B cell (primary cell): ENCODE results near the gene MYL12A. TPM values are rescaled to one million over a fixed set of nuclear protein-coding genes. Genes with fewer than 3 reads are reported as not detected.
A peak's percentile ranks its signal among the peaks of the same experiment; 100 is the strongest.
"Not testable (repeated sequence)": the region's sequence is repeated elsewhere in the genome, so short reads cannot be mapped to it uniquely, and the experiment has no call there.

ENCODE experiments used
- ATAC-seq: fragments of 200-7000 bp; cut with Tn5 transposase; one replicate; pipeline ENCODE4 v1.10.0; 2021; ENCODE audit warnings: low read depth, mild to moderate bottlenecking, moderate number of reproducible peaks, moderate library complexity
- CTCF ChIA-PET: fragments of 350-600 bp; sonication (Branson Sonifier 250); formaldehyde crosslinking; loops from one replicate; lab custom pipeline; 2021; ENCODE audit warnings: antibody characterized with exemption, inconsistent platforms; lab: Charles Lee
- POLR2A ChIA-PET: fragments of 350-600 bp; sonication (Branson Sonifier 250); formaldehyde crosslinking; loops from one replicate; lab custom pipeline; 2021; ENCODE audit warnings: antibody characterized with exemption; lab: Charles Lee
- DNase-seq: peaks from one replicate; pipeline ENCODE4 v3.0.0; 2013
- H2AFZ ChIP-seq: 2 replicates; pipeline ENCODE4 v1.6.1; 2012; ENCODE audit warnings: mild to moderate bottlenecking, low read depth, low read length; ENCODE audit not compliant: insufficient read depth, poor library complexity, severe bottlenecking
- H3K27ac ChIP-seq, 2 donors: 1 replicate in 1 of 2; 2 replicates in 1 of 2; pipeline ENCODE4 v1.5.1; 2012 to 2013; ENCODE audit warnings: low read length in 2 of 2, mild to moderate bottlenecking in 2 of 2, moderate library complexity in 1 of 2
- H3K27me3 ChIP-seq, 4 experiments: fragments of 200-600 bp in 1 of 4; sonication (generic) in 1 of 4; replicated peaks in 1 of 4; 1 replicate in 2 of 4; 2 replicates in 2 of 4; pipeline versions ENCODE4 v1.6.1 to v1.7.0; 2013 to 2016; ENCODE audit warnings: low read length in 3 of 4, mild to moderate bottlenecking in 2 of 4, mixed read lengths in 1 of 4, moderate library complexity in 1 of 4; ENCODE audit not compliant: insufficient read depth in 4 of 4, control insufficient read depth in 3 of 4; ENCODE audit errors: control extremely low read depth in 1 of 4
- H3K36me3 ChIP-seq, 2 experiments: replicated peaks in 1 of 2; 1 replicate in 1 of 2; 2 replicates in 1 of 2; pipeline versions ENCODE4 v1.6.1 to v1.7.1; 2013; ENCODE audit warnings: low read length in 1 of 2; ENCODE audit not compliant: insufficient read depth in 2 of 2, control insufficient read depth in 1 of 2; ENCODE audit errors: control extremely low read depth in 1 of 2, extremely low read depth in 1 of 2
- H3K4me1 ChIP-seq, 2 donors: fragments of 200-600 bp in 1 of 2; sonication (generic) in 1 of 2; 1 replicate in 1 of 2; 2 replicates in 1 of 2; pipeline versions ENCODE4 v1.5.1 to v1.6.1; 2013 to 2017; ENCODE audit warnings: low read length in 2 of 2; ENCODE audit not compliant: control insufficient read depth in 2 of 2, insufficient read depth in 2 of 2
- H3K4me2 ChIP-seq: replicated peaks from 2 replicates; pipeline ENCODE3; 2012; ENCODE audit warnings: mild to moderate bottlenecking, low read depth, low read length; ENCODE audit not compliant: poor library complexity, severe bottlenecking
- H3K4me3 ChIP-seq, 5 experiments: fragments of 200-600 bp in 1 of 5; sonication (generic) in 1 of 5; 1 replicate in 3 of 5; 2 replicates in 2 of 5; pipeline versions ENCODE4 v1.5.1 to v1.7.0; 2011 to 2016; ENCODE audit warnings: low read length in 4 of 5, mild to moderate bottlenecking in 4 of 5, low read depth in 2 of 5, control low read depth in 1 of 5, moderate library complexity in 1 of 5; ENCODE audit not compliant: insufficient read depth in 1 of 5; ENCODE audit errors: control extremely low read depth in 1 of 5, extremely low read depth in 1 of 5
- H3K79me2 ChIP-seq: fragments of 200-600 bp; sonication (generic); one replicate; pipeline ENCODE4 v1.6.0; 2016; ENCODE audit warnings: low read length; ENCODE audit not compliant: control insufficient read depth, insufficient read depth
- H3K9ac ChIP-seq: fragments of 200-600 bp; sonication (generic); 2 replicates; pipeline ENCODE4 v1.6.1; 2017; ENCODE audit warnings: mild to moderate bottlenecking, low read length, moderate library complexity
- H3K9me3 ChIP-seq, 3 donors: one replicate each; pipeline versions ENCODE4 v1.6.1 to v1.7.1; 2013; ENCODE audit warnings: low read length in 2 of 3; ENCODE audit not compliant: control insufficient read depth in 2 of 3, insufficient read depth in 1 of 3; ENCODE audit errors: control extremely low read depth in 1 of 3
- H4K20me1 ChIP-seq: 2 replicates; pipeline ENCODE4 v1.6.0; 2012; ENCODE audit warnings: mild to moderate bottlenecking, low read length; ENCODE audit not compliant: insufficient read depth, control insufficient read depth, poor library complexity, severe bottlenecking
- H3K27ac Mint-ChIP-seq: one replicate; pipeline ENCODE4 v1.8.0; 2021; ENCODE audit warnings: mixed read lengths
- H3K27me3 Mint-ChIP-seq: one replicate; pipeline ENCODE4 v1.8.0; 2021; ENCODE audit warnings: mixed read lengths
- H3K4me1 Mint-ChIP-seq: one replicate; pipeline ENCODE4 v1.8.0; 2021; ENCODE audit warnings: mixed read lengths
- H3K4me3 Mint-ChIP-seq: one replicate; pipeline ENCODE4 v1.8.0; 2021; ENCODE audit warnings: mixed read lengths
- H3K9me3 Mint-ChIP-seq: one replicate; pipeline ENCODE4 v1.8.0; 2022; ENCODE audit warnings: mixed read lengths; ENCODE audit not compliant: insufficient read depth
- EZH2 ChIP-seq: IDR thresholded peaks from 2 replicates; pipeline ENCODE4 v1.6.1; 2012; ENCODE audit warnings: borderline replicate concordance, low read depth, mild to moderate bottlenecking, moderate library complexity, low read length; ENCODE audit not compliant: insufficient read depth, poor library complexity, severe bottlenecking
- WGBS: methylation state at CpG from one replicate; pipeline ENCODE4 v1.1.5; 2013; ENCODE audit warnings: missing lambda C conversion rate; ENCODE audit not compliant: insufficient coverage; 5-methylcytosine and 5-hydroxymethylcytosine counted together
- intact Hi-C: fragments of 100-400 bp; cut with micrococcal nuclease; formaldehyde crosslinking; loops from one replicate; pipeline ENCODE4 v1.10.0; 2022
- polyA plus RNA-seq: library from polyadenylated mRNA; depleted of rRNA; stranded (reverse); fragments of >200 nt; gene quantifications from 2 replicates; pipeline ENCODE4 v1.2.3, GENCODE V29; 2012
- total RNA-seq, 2 donors: library from RNA; stranded (reverse); fragments of 120-200 nt in 1 of 2; gene quantifications; 1 replicate in 1 of 2; 2 replicates in 1 of 2; pipeline versions ENCODE4 v1.2.3 to v1.2.4, GENCODE V29; 2013 to 2022
- TF ChIP-seq, protein P1 (sequence below): fragments of 200-600 bp; IDR thresholded peaks from one replicate; pipeline ENCODE4 v1.8.0; 2022; ENCODE audit warnings: antibody characterized with exemption, mild to moderate bottlenecking

Gene MYL12A
- total and polyA plus RNA-seq, 2 donors (not counting 1 experiment from before 2014, with no cell fraction given) = 276 to 281 TPM

DNA sequence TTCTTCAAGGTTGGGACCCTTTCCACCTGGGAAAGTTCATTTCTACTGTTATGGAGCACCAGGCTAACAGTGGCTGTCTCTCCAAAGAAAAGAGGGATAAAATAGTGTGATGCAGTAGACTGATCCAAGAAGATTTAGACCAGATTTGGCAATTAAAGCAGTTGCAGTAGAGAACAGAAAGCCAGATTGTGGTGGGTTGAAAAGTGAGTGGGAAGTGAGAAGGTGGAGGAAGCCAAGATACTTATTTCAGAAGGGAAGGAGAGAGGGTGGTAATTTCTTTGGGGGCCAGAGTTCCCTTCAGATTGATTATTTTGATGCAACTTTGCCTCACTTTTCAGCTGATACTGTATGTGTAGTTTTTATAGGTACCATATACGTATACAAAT is 22.3 kb downstream of the MYL12A start:
- ChIA-PET POLR2A (no interaction called here), CTCF (no interaction called here)
- H3K4me2 ChIP-seq = peak overlapping the region; percentile 12
- intact Hi-C loops = no loop called here
- H3K9me3 ChIP-seq = no peaks in the 10 kb centered on the region
- H3K27ac ChIP-seq = peak overlapping the region in 1 of 2 donors; percentile 67
- no peak for TF ChIP-seq EZH2
- TF ChIP-seq, protein P1, sequence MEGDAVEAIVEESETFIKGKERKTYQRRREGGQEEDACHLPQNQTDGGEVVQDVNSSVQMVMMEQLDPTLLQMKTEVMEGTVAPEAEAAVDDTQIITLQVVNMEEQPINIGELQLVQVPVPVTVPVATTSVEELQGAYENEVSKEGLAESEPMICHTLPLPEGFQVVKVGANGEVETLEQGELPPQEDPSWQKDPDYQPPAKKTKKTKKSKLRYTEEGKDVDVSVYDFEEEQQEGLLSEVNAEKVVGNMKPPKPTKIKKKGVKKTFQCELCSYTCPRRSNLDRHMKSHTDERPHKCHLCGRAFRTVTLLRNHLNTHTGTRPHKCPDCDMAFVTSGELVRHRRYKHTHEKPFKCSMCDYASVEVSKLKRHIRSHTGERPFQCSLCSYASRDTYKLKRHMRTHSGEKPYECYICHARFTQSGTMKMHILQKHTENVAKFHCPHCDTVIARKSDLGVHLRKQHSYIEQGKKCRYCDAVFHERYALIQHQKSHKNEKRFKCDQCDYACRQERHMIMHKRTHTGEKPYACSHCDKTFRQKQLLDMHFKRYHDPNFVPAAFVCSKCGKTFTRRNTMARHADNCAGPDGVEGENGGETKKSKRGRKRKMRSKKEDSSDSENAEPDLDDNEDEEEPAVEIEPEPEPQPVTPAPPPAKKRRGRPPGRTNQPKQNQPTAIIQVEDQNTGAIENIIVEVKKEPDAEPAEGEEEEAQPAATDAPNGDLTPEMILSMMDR = no peak
- Mint-ChIP-seq H3K27ac (peak overlapping the region; percentile 51), H3K27me3 (no peaks in the 10 kb centered on the region), H3K4me1 (peaks cover 59% of the 10 kb centered on the region), H3K9me3 (no peaks in the 10 kb centered on the region), H3K4me3 (no peak overlapping the region)
- H3K27me3 ChIP-seq = no peaks in the 10 kb centered on the region
- H3K9ac ChIP-seq = no peak overlapping the region
- WGBS = no CpG with 5 or more reads among the region's 1 CpG
- no peak overlapping the region for H2AFZ ChIP-seq
- H3K4me1 ChIP-seq = peaks cover 46 to 48% of the 10 kb centered on the region in 2 donors
- peaks cover 74% of the 10 kb centered on the region for H3K79me2 ChIP-seq
- DNase-seq (no peak), ATAC-seq (no peak)
- H3K4me3 ChIP-seq = no peak overlapping the region
- peaks cover 67% of the 10 kb centered on the region for H4K20me1 ChIP-seq
- peaks cover 0 to 20% of the 10 kb centered on the region in 2 experiments for H3K36me3 ChIP-seq

GRCh38 chr18:3273042-3273441 is 25.4 kb downstream of the MYL12A start:
- H4K20me1 ChIP-seq = peaks cover 42% of the 10 kb centered on the region
- no peaks in the 10 kb centered on the region for H3K27me3 Mint-ChIP-seq
- H3K27ac Mint-ChIP-seq = no peak overlapping the region
- no peak overlapping the region for H3K9ac ChIP-seq
- no peaks in the 10 kb centered on the region for H3K9me3 ChIP-seq
- ATAC-seq = no peak
- POLR2A ChIA-PET = no interaction called here
- H3K4me2 ChIP-seq = no peak overlapping the region
- no peaks in the 10 kb centered on the region for H3K9me3 Mint-ChIP-seq
- intact Hi-C loops = no loop called here
- H2AFZ ChIP-seq = no peak overlapping the region
- WGBS = 60% methylated on average over 1 of the region's 3 CpGs
- peaks cover 20 to 22% of the 10 kb centered on the region in 2 donors for H3K4me1 ChIP-seq
- peaks cover 40% of the 10 kb centered on the region for H3K4me1 Mint-ChIP-seq
- TF ChIP-seq, protein P1 = no peak
- TF ChIP-seq EZH2 = no peak
- H3K4me3 Mint-ChIP-seq = no peak overlapping the region
- DNase-seq = no peak
- no peaks in the 10 kb centered on the region for H3K27me3 ChIP-seq
- peaks cover 0 to 42% of the 10 kb centered on the region in 2 experiments for H3K36me3 ChIP-seq
- no peak overlapping the region for H3K4me3 ChIP-seq
- CTCF ChIA-PET = interaction anchor here (15.0 kb wide), 1 partner anchor 391 kb away, joined by 430 read pairs; no protein-coding TSS in a partner anchor
- H3K79me2 ChIP-seq = peaks cover 48% of the 10 kb centered on the region
- H3K27ac ChIP-seq = peak overlapping the region in 1 of 2 donors; percentile 15

- H2AFZ ChIP-seq, DNase-seq, H3K9me3 Mint-ChIP-seq, H3K27me3 Mint-ChIP-seq, H3K4me2 ChIP-seq, H3K9me3 ChIP-seq, ATAC-seq, H3K4me3 ChIP-seq, H3K79me2 ChIP-seq, H4K20me1 ChIP-seq, H3K9ac ChIP-seq, H3K27me3 ChIP-seq: not testable (repeated sequence)
- CTCF ChIA-PET = interaction anchor here (0.5 to 15.0 kb wide), 6 partner anchors 13 to 386 kb away, joined by 3 to 430 read pairs (median 11); partner anchors contain the start of gene MYL12A
- POLR2A ChIA-PET = interaction anchor here (1.1 kb wide), 1 partner anchor 388 kb away, joined by 3 read pairs; no protein-coding TSS in a partner anchor
- peaks cover 22 to 27% of the 10 kb centered on the region in 2 donors for H3K4me1 ChIP-seq
- H3K4me3 Mint-ChIP-seq = peak overlapping the region; percentile 2
- intact Hi-C loops = loop anchor here (2.0 kb wide), 1 partner anchor 31 kb away; the partner anchor contains the start of gene MYL12A
- H3K36me3 ChIP-seq = peaks cover 0 to 41% of the 10 kb centered on the region in 2 experiments
- no CpG with 5 or more reads among the region's 7 CpGs for WGBS
- peaks cover 29% of the 10 kb centered on the region for H3K4me1 Mint-ChIP-seq
- peak overlapping the region in 1 of 2 donors; percentile 42 for H3K27ac ChIP-seq
- H3K27ac Mint-ChIP-seq = peak overlapping the region; percentile 71
Observed at GRCh38 chr18:3277643-3278213, 30.1 kb downstream of the MYL12A start.
